ENCODE results near the gene RBBP5.
"Not testable (repeated sequence)": the region's sequence is repeated elsewhere in the genome, so short reads cannot be mapped to it uniquely, and the experiment has no call there.

Gene RBBP5

GRCh38 chr1:205121660-205122488 lies at the start of gene RBBP5:
RBBP5 (minus strand) TSS chr1:205121978; CDS start chr1:205121873, 105 bp downstream.
- peak; percentile 97 for DNase-seq

GRCh38 chr1:205171369-205171768 lies 49.6 kb upstream of the RBBP5 start:
- DNase-seq = no peak

GRCh38 chr1:205170532-205171269 lies 48.9 kb upstream of the RBBP5 start:
- no peak for DNase-seq

GRCh38 chr1:205169248-205169647 lies 47.5 kb upstream of the RBBP5 start:
- no peak for DNase-seq

- no peak for DNase-seq
Measured at GRCh38 chr1:205168291-205168690, 46.5 kb upstream of the RBBP5 start.

- DNase-seq = no peak
Measured at GRCh38 chr1:205162301-205162700, 40.5 kb upstream of the RBBP5 start.

GRCh38 chr1:205161076-205161475 lies 39.3 kb upstream of the RBBP5 start:
- no peak for DNase-seq

GRCh38 chr1:205158048-205158616 lies 36.4 kb upstream of the RBBP5 start:
- DNase-seq = no peak

GRCh38 chr1:205155665-205156377 lies 34.0 kb upstream of the RBBP5 start:
- DNase-seq = not testable (repeated sequence)

- no peak for DNase-seq
Measured at GRCh38 chr1:205152505-205152904, 30.7 kb upstream of the RBBP5 start.

GRCh38 chr1:205150651-205151428 lies 29.1 kb upstream of the RBBP5 start:
- DNase-seq = no peak

- peak; percentile 59 for DNase-seq
Measured at GRCh38 chr1:205147191-205147835, 25.5 kb upstream of the RBBP5 start.

- peak; percentile 61 for DNase-seq
Measured at GRCh38 chr1:205144751-205145150, 23.0 kb upstream of the RBBP5 start.

- DNase-seq = no peak
Measured at GRCh38 chr1:205144046-205144720, 22.4 kb upstream of the RBBP5 start.

- no peak for DNase-seq
Measured at GRCh38 chr1:205142102-205142469, 20.3 kb upstream of the RBBP5 start.

GRCh38 chr1:205141236-205142101 lies 19.7 kb upstream of the RBBP5 start:
- peak; percentile 68 for DNase-seq

- DNase-seq = no peak
Measured at GRCh38 chr1:205140113-205140512, 18.3 kb upstream of the RBBP5 start.

- no peak for DNase-seq
Measured at GRCh38 chr1:205137901-205138300, 16.1 kb upstream of the RBBP5 start.

- DNase-seq = no peak
Measured at GRCh38 chr1:205133287-205133686, 11.5 kb upstream of the RBBP5 start.

GRCh38 chr1:205129447-205130029 lies 7.8 kb upstream of the RBBP5 start:
- DNase-seq = no peak

All from HCEC 1CT (cell line).